NCI-H1417 (cell line): ENCODE data around the gene COQ6.
"Not testable (repeated sequence)": the region's sequence is repeated elsewhere in the genome, so short reads cannot be mapped to it uniquely, and the experiment has no call there.

Source experiments
- DNase-seq, 3 experiments: peaks; one replicate each; lab custom pipeline; 2025; lab: John Stamatoyannopoulos, UW

COQ6 gene

GRCh38 chr14:73988065-73988464 lies 38.0 kb downstream of the COQ6 start:
- no peak for DNase-seq

GRCh38 chr14:73988656-73989055 lies 38.6 kb downstream of the COQ6 start:
- DNase-seq, result not testable (repeated sequence)

GRCh38 chr14:73991092-73991491 lies 41.0 kb downstream of the COQ6 start:
- no peak for DNase-seq

- not testable (repeated sequence) for DNase-seq
These were observed 44.8 kb downstream of the COQ6 start for GRCh38 chr14:73994926-73995325.

- no peak for DNase-seq
These were observed 45.9 kb downstream of the COQ6 start for GRCh38 chr14:73995977-73996378.

GRCh38 chr14:73996731-73997107 lies 46.6 kb downstream of the COQ6 start:
- no peak for DNase-seq

GRCh38 chr14:73997108-73997943 lies 47.2 kb downstream of the COQ6 start:
- DNase-seq, result no peak

GRCh38 chr14:73997944-73998447 lies 47.9 kb downstream of the COQ6 start:
- DNase-seq, result peak in 2 of 3 experiments; percentile 4 to 29

- DNase-seq, result no peak
These were observed 48.6 kb downstream of the COQ6 start for GRCh38 chr14:73998726-73999125.

GRCh38 chr14:74005664-74006063 lies 55.6 kb downstream of the COQ6 start:
- not testable (repeated sequence) for DNase-seq

- no peak for DNase-seq
These were observed 58.9 kb downstream of the COQ6 start for GRCh38 chr14:74008843-74009499.
